OCI-LY3 (cell line): ENCODE results near the gene MED16.

Experiments used
- H2AFZ ChIP-seq: fragments of 200-600, 300-600 bp; shearing (Covaris generic); 2 replicates; pipeline ENCODE4 v1.6.0; 2014; ENCODE audit warnings: antibody characterized with exemption, low read depth, low read length
- H3K27ac ChIP-seq: fragments of 200-600, 300-600 bp; sonication (generic); 2 replicates; pipeline ENCODE4 v1.5.1; 2014; ENCODE audit warnings: mild to moderate bottlenecking, low read length, moderate library complexity, mixed read lengths
- H3K27me3 ChIP-seq: fragments of 200-600, 300-600 bp; sonication (generic); 2 replicates; pipeline ENCODE4 v1.6.1; 2014; ENCODE audit warnings: low read depth, low read length, mixed read lengths
- H3K36me3 ChIP-seq: fragments of 200-600, 300-600 bp; sonication (generic); replicated peaks from 2 replicates; pipeline ENCODE3; 2014; ENCODE audit warnings: low read depth, low read length, mixed read lengths
- H3K4me1 ChIP-seq: fragments of 300-600, 200-600 bp; sonication (generic); 2 replicates; pipeline ENCODE4 v1.6.1; 2014; ENCODE audit warnings: low read length, mixed read lengths
- H3K4me2 ChIP-seq: fragments of 200-600, 300-600 bp; sonication (generic); 2 replicates; pipeline ENCODE4 v1.6.1; 2014; ENCODE audit warnings: low read length, mixed read lengths
- H3K4me3 ChIP-seq: fragments of 300-600, 200-600 bp; sonication (generic); 2 replicates; pipeline ENCODE4 v1.5.1; 2014; ENCODE audit warnings: antibody characterized with exemption, mild to moderate bottlenecking, low read length, moderate library complexity
- H3K79me2 ChIP-seq: fragments of 300-600, 200-600 bp; shearing (Covaris generic); 2 replicates; pipeline ENCODE4 v1.6.1; 2014; ENCODE audit warnings: mild to moderate bottlenecking, low read length, mixed read lengths
- H3K9ac ChIP-seq: fragments of 300-600, 200-600 bp; shearing (Covaris generic); 2 replicates; pipeline ENCODE4 v1.6.0; 2014; ENCODE audit warnings: mild to moderate bottlenecking, low read length, moderate library complexity
- H3K9me3 ChIP-seq: fragments of 200-600, 300-600 bp; shearing (Covaris generic); 2 replicates; pipeline ENCODE4 v1.6.1; 2014; ENCODE audit warnings: low read length, mixed read lengths; ENCODE audit not compliant: insufficient read depth
- H4K20me1 ChIP-seq: fragments of 200-600, 300-600 bp; sonication (generic); 2 replicates; pipeline ENCODE4 v1.6.1; 2016; ENCODE audit warnings: low read length, mixed read lengths; ENCODE audit not compliant: insufficient read depth
- EZH2phosphoT487 ChIP-seq: fragments of 200-600 bp; shearing (Covaris generic); IDR thresholded peaks from 2 replicates; pipeline ENCODE4 v1.6.1; 2018; ENCODE audit warnings: antibody characterized with exemption, mixed run types, low read depth
- TF ChIP-seq, protein P1 (sequence below): fragments of 200-600, 300-600 bp; sonication (generic); IDR thresholded peaks from 2 replicates; pipeline ENCODE4 v1.5.1; 2014; ENCODE audit warnings: antibody characterized with exemption, low read length, low read depth

MED16 gene

GRCh38 chr19:929203-929890 is 36.4 kb upstream of the MED16 start:
- peaks cover 54% of the 10 kb centered on the region for H4K20me1 ChIP-seq

DNA sequence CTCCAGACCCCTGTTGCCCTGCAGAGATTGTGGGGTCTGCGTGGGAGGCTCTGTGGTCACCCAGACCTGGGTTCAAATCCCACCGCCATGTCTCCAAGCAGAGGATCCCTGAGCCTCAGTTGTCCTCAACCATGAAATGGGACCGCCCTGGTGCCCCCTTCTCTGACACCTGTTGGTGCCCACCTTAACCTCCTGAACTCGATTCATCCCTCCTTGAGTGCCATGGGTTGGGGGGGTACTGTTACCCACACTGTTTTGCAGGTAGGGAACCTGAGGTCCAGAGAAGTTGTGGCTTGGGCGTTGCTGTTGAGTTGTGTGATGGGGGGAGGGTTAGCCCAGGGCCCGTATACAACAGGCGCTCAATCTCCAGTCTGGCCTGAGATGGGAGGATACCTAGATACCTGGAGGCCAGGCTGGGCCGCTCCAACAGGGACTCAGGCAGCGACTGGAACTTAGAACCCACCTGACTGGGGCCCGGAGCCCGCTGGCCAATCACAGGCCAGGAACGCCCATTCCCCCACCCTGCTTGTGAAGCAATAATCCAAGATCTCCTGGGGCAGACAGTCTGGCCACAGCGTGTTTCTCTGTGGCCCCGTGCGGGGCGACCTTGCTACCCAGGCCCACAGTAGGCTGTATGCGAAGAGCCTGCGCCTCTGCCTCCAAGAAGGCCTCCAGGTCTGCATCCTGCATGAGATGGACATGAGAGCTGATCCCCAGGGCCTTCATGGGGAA is 35.6 kb upstream of the MED16 start:
- Histone ChIP-seq H3K9ac (no peak overlapping the region), H3K4me2 (no peak overlapping the region), H3K36me3 (peaks cover 46% of the 10 kb centered on the region), H2AFZ (no peak overlapping the region), H3K27ac (no peak overlapping the region), H3K27me3 (no peaks in the 10 kb centered on the region), H4K20me1 (peaks cover 47% of the 10 kb centered on the region), H3K4me3 (no peak overlapping the region), H3K79me2 (peaks cover 62% of the 10 kb centered on the region), H3K4me1 (peaks cover 36% of the 10 kb centered on the region), H3K9me3 (no peaks in the 10 kb centered on the region)
- TF ChIP-seq EZH2phosphoT487, result no peak
- TF ChIP-seq, protein P1, sequence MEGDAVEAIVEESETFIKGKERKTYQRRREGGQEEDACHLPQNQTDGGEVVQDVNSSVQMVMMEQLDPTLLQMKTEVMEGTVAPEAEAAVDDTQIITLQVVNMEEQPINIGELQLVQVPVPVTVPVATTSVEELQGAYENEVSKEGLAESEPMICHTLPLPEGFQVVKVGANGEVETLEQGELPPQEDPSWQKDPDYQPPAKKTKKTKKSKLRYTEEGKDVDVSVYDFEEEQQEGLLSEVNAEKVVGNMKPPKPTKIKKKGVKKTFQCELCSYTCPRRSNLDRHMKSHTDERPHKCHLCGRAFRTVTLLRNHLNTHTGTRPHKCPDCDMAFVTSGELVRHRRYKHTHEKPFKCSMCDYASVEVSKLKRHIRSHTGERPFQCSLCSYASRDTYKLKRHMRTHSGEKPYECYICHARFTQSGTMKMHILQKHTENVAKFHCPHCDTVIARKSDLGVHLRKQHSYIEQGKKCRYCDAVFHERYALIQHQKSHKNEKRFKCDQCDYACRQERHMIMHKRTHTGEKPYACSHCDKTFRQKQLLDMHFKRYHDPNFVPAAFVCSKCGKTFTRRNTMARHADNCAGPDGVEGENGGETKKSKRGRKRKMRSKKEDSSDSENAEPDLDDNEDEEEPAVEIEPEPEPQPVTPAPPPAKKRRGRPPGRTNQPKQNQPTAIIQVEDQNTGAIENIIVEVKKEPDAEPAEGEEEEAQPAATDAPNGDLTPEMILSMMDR, result no peak

More at GRCh38 chr19:929203-929890, 36.4 kb upstream of the MED16 start:
- Histone ChIP-seq H3K4me2 (no peak overlapping the region), H3K4me3 (no peak overlapping the region), H3K27ac (no peak overlapping the region), H3K79me2 (peaks cover 62% of the 10 kb centered on the region), H3K36me3 (peaks cover 48% of the 10 kb centered on the region), H3K9me3 (no peaks in the 10 kb centered on the region), H3K27me3 (no peaks in the 10 kb centered on the region), H3K4me1 (peaks cover 33% of the 10 kb centered on the region), H3K9ac (no peak overlapping the region), H2AFZ (no peak overlapping the region)
- TF ChIP-seq EZH2phosphoT487, result no peak
- TF ChIP-seq, protein P1, result no peak

DNA sequence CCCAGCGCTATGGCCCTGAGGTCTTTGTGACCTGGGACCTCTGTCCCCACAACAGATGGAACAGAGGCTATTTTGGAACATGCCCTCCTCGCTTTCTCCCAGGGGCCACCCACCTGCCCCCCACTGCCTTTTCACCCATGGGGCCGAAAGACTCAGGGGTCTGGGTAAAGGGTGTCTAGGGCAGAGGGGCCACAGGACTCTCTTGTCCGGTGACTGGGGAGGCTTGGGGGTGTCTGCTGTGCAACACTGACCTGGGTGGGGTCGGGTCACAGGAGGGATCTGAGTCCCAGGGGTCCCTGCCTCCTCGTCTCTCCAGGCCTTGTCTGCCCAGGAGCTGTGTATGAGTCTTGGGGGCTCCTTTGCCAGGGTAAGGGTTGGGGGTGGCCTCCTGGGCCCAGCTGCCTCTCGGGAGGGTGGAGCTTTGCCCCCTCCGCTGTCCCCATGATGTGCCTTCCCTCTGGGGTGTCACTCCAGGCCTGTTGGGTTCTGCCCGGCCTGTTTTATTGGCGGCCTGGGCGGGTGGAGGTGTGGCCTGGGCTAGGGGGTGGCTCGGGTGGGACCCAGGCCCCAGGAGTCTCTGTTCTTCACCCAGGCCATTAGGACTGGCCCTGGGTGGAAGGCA is 34.9 kb upstream of the MED16 start:
- H3K9me3 ChIP-seq, result no peaks in the 10 kb centered on the region
- TF ChIP-seq EZH2phosphoT487, result no peak
- TF ChIP-seq, protein P1, result no peak
- H3K36me3 ChIP-seq, result peaks cover 42% of the 10 kb centered on the region
- H3K4me1 ChIP-seq, result peaks cover 33% of the 10 kb centered on the region
- H3K27me3 ChIP-seq, result no peaks in the 10 kb centered on the region
- peaks cover 40% of the 10 kb centered on the region for H4K20me1 ChIP-seq
- peak overlapping the region; percentile 85 for H3K4me3 ChIP-seq
- H3K79me2 ChIP-seq, result peaks cover 56% of the 10 kb centered on the region
- no peak overlapping the region for H2AFZ ChIP-seq
- no peak overlapping the region for H3K27ac ChIP-seq
- peak overlapping the region; percentile 83 for H3K4me2 ChIP-seq
- peak overlapping the region; percentile 2; the same call in 1 of the 2 replicates for H3K9ac ChIP-seq

DNA sequence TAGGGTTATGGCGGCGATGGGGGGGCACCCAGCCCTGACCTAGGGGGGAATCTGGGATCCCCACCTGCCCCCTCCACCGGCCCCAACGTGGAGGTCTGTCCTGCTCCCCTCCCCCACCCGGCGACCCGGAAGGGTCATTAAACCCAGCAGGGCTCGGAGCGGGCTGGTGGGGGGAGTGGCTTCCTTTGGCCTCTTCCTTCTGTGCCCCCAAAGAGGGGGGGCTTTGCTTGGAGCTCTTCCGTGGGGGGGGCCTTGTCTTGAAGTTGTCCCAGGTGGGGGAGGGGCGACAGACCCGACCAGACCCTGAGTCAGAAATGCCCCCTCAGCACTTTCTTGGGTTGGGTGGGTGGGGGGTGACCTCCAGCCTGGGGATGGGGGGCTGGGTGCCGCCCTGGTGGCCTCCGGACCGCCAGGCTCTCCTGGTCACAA is 34.4 kb upstream of the MED16 start:
- peak overlapping the region; percentile 50 for H3K27ac ChIP-seq
- no peaks in the 10 kb centered on the region for H3K9me3 ChIP-seq
- H3K79me2 ChIP-seq, result peaks cover 51% of the 10 kb centered on the region
- no peak overlapping the region for H2AFZ ChIP-seq
- H3K27me3 ChIP-seq, result no peaks in the 10 kb centered on the region
- H3K36me3 ChIP-seq, result peaks cover 37% of the 10 kb centered on the region
- no peak for TF ChIP-seq EZH2phosphoT487
- TF ChIP-seq, protein P1, result no peak
- peak overlapping the region; percentile 83 for H3K4me2 ChIP-seq
- peak overlapping the region; percentile 99 for H3K9ac ChIP-seq
- H3K4me1 ChIP-seq, result peaks cover 28% of the 10 kb centered on the region
- H4K20me1 ChIP-seq, result peaks cover 35% of the 10 kb centered on the region
- H3K4me3 ChIP-seq, result peak overlapping the region; percentile 85
